ENCODE data around the gene C11orf24. TPM values are rescaled to one million over a fixed set of nuclear protein-coding genes. Genes with fewer than 3 reads are reported as not detected.
A peak's percentile ranks its signal among the peaks of the same experiment; 100 is the strongest.

Gene C11orf24
- polyA plus RNA-seq, 2 of the 4 experiments (the other 2 are of a cell fraction): 29.4 to 43.8 TPM

DNA sequence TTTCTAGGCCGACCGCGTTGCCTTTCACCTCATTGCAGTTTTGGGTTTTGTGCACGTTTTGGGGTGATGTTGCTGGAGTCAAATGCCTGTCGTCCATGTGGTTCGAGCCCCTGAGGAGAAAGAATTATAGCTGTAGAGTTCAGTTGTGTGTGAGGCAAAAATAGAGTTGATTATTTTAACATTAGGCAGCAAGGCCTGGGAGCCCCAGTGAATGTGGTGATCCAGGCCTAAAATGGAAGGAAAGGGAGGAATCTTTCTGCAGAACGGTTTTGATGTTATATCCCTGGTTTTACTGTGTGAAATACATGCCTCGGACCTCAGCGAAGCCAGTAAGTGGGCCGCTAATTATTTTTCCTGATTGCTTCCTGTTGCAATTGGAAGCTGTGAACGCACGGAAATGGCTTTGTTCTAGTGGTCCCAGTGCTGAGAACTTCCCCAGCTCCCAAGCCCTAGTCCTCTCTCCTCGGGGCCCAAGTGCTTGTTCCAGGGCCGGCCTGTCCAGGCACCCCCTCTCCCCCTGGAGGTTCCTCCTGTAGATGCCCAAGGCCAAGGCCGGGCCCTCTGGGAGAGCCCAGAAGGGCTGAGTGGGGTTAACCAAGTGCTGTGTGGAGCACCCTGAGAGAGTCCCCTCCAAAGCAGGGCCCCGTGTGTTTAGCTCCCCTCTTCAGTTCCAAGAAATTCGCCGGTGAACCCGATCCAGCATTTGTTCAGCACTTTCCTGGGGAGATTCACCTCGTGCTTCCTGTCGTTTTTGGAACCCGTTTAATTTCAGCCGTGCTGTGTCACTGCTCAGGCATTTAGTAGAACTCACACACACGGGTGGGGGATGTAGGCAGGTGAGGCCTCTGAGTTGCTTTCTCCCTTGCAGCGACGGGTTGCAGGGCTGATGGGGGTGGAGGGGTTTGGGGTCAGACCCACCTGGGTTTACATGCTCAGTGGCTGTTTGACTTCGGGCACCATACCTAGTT, 42.7 kb upstream of the C11orf24 start:
- DNase-seq (ENCODE audit: low read depth in 1 of 2, low spot score in 1 of 2) (peak in 1 of 2 experiments; percentile 60), ATAC-seq (peak; percentile 55 to 79), FAIRE-seq (no peak)
- Histone ChIP-seq H3K27ac (peak overlapping the region; percentile 90 to 99), H3K4me3 (peak overlapping the region; percentile 91), H3K4me1 (peaks cover 37% of the 10 kb centered on the region), H3K4me2 (peak overlapping the region; percentile 94), H3K9me3 (no peaks in the 10 kb centered on the region)
- ChIA-PET CTCF (interaction anchor here (0.5 to 3.5 kb wide), 16 partner anchors 12 to 110 kb away, joined by 3 to 30 read pairs (median 4); no protein-coding TSS in a partner anchor), POLR2A (interaction anchor here (0.7 kb wide), 1 partner anchor 16 kb away, joined by 3 read pairs; no protein-coding TSS in a partner anchor)
- WGBS (ENCODE audit: missing lambda C conversion rate): 3% methylated on average over 26 of the region's 27 CpGs
- TF ChIP-seq HOXB5 (CRISPR knock-in tag; IDR thresholded peaks at IDR 0.05) (0 out of 2 replicates have a peak, but pooled peaks have one; percentile 27), MAZ (IDR thresholded peaks at IDR 0.05; ENCODE audit: borderline replicate concordance, low read depth, low read length) (no peak), TFCP2L1 (CRISPR knock-in tag; IDR thresholded peaks at IDR 0.05) (no peak), JUN (IDR thresholded peaks at IDR 0.05) (peak in 1 of 2 experiments; percentile 18; a peak in 1 of 5 replicates), FOSB (CRISPR knock-in tag; IDR thresholded peaks at IDR 0.05) (no peak), FOSL2 (IDR thresholded peaks at IDR 0.05) (no peak), FOSL2 (CRISPR knock-in tag; IDR thresholded peaks at IDR 0.05) (no peak), MYC (IDR thresholded peaks at IDR 0.05; ENCODE audit: borderline replicate concordance, low read length) (no peak), HOXB13 (CRISPR knock-in tag; IDR thresholded peaks at IDR 0.05; ENCODE audit: low read depth) (no peak), CBX2 (IDR thresholded peaks at IDR 0.05; ENCODE audit: borderline replicate concordance, low read depth) (no peak), RNF2 (IDR thresholded peaks at IDR 0.05; ENCODE audit: borderline replicate concordance, low read depth) (no peak), ESRRA (IDR thresholded peaks at IDR 0.05; ENCODE audit: borderline replicate concordance, low read length) (no peak)
- TF ChIP-seq, protein P1, sequence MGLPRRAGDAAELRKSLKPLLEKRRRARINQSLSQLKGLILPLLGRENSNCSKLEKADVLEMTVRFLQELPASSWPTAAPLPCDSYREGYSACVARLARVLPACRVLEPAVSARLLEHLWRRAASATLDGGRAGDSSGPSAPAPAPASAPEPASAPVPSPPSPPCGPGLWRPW (IDR thresholded peaks at IDR 0.05): no peak
- TF ChIP-seq, protein P2, sequence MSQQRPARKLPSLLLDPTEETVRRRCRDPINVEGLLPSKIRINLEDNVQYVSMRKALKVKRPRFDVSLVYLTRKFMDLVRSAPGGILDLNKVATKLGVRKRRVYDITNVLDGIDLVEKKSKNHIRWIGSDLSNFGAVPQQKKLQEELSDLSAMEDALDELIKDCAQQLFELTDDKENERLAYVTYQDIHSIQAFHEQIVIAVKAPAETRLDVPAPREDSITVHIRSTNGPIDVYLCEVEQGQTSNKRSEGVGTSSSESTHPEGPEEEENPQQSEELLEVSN (IDR thresholded peaks at IDR 0.05; ENCODE audit: borderline replicate concordance, low read depth): no peak
- TF ChIP-seq, protein P3, sequence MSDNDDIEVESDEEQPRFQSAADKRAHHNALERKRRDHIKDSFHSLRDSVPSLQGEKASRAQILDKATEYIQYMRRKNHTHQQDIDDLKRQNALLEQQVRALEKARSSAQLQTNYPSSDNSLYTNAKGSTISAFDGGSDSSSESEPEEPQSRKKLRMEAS (IDR thresholded peaks at IDR 0.05): peak; percentile 56; the same call in 1 of the 2 replicates
- TF ChIP-seq, protein P4, sequence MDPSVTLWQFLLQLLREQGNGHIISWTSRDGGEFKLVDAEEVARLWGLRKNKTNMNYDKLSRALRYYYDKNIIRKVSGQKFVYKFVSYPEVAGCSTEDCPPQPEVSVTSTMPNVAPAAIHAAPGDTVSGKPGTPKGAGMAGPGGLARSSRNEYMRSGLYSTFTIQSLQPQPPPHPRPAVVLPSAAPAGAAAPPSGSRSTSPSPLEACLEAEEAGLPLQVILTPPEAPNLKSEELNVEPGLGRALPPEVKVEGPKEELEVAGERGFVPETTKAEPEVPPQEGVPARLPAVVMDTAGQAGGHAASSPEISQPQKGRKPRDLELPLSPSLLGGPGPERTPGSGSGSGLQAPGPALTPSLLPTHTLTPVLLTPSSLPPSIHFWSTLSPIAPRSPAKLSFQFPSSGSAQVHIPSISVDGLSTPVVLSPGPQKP (IDR thresholded peaks at IDR 0.05; ENCODE audit: low read depth, low read length): no peak
- TF ChIP-seq, protein P5, sequence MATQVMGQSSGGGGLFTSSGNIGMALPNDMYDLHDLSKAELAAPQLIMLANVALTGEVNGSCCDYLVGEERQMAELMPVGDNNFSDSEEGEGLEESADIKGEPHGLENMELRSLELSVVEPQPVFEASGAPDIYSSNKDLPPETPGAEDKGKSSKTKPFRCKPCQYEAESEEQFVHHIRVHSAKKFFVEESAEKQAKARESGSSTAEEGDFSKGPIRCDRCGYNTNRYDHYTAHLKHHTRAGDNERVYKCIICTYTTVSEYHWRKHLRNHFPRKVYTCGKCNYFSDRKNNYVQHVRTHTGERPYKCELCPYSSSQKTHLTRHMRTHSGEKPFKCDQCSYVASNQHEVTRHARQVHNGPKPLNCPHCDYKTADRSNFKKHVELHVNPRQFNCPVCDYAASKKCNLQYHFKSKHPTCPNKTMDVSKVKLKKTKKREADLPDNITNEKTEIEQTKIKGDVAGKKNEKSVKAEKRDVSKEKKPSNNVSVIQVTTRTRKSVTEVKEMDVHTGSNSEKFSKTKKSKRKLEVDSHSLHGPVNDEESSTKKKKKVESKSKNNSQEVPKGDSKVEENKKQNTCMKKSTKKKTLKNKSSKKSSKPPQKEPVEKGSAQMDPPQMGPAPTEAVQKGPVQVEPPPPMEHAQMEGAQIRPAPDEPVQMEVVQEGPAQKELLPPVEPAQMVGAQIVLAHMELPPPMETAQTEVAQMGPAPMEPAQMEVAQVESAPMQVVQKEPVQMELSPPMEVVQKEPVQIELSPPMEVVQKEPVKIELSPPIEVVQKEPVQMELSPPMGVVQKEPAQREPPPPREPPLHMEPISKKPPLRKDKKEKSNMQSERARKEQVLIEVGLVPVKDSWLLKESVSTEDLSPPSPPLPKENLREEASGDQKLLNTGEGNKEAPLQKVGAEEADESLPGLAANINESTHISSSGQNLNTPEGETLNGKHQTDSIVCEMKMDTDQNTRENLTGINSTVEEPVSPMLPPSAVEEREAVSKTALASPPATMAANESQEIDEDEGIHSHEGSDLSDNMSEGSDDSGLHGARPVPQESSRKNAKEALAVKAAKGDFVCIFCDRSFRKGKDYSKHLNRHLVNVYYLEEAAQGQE (IDR thresholded peaks at IDR 0.05): no peak
